Progenitor cell of endocrine pancreas (in vitro differentiated cells): ENCODE data around the gene AK5. TPM values are rescaled to one million over a fixed set of nuclear protein-coding genes. Genes with fewer than 3 reads are reported as not detected.

ENCODE experiments used
- DNase-seq: peaks from one replicate; pipeline ENCODE4 v3.0.0; 2021; ENCODE audit warnings: low spot score; ENCODE audit not compliant: unreplicated experiment
- H3K27ac Mint-ChIP-seq: 2 replicates; pipeline ENCODE4 v1.8.0; 2021; ENCODE audit warnings: mild to moderate bottlenecking, moderate library complexity, mixed read lengths
- H3K27me3 Mint-ChIP-seq: 2 replicates; pipeline ENCODE4 v1.8.0; 2021; ENCODE audit warnings: mixed read lengths
- H3K36me3 Mint-ChIP-seq: 2 replicates; pipeline ENCODE4 v1.8.0; 2022; ENCODE audit warnings: mixed read lengths; ENCODE audit not compliant: insufficient read depth
- H3K4me1 Mint-ChIP-seq: 2 replicates; pipeline ENCODE4 v1.8.0; 2021; ENCODE audit warnings: low read depth, mixed read lengths
- H3K4me3 Mint-ChIP-seq: 2 replicates; pipeline ENCODE4 v1.8.0; 2021; ENCODE audit warnings: low read depth, mild to moderate bottlenecking, moderate library complexity, mixed read lengths
- H3K9me3 Mint-ChIP-seq: 2 replicates; pipeline ENCODE4 v1.8.0; 2021; ENCODE audit warnings: low read depth, mixed read lengths
- total RNA-seq: library from RNA; stranded (reverse); gene quantifications from 2 replicates; pipeline ENCODE4 v1.2.1, GENCODE V29; 2021
- TF ChIP-seq, protein P1 (sequence below): fragments of 200-600 bp; sonication (generic); IDR thresholded peaks from one replicate; pipeline ENCODE4 v1.5.0; 2021; ENCODE audit warnings: antibody characterized with exemption, mild to moderate bottlenecking; ENCODE audit not compliant: unreplicated experiment

The AK5 gene
- total RNA-seq, 1 donor from 2014 or later: 4.0 TPM

- Mint-ChIP-seq H3K27me3 (peaks cover 6% of the 10 kb centered on the region), H3K9me3 (peaks cover 4% of the 10 kb centered on the region), H3K4me3 (no peak overlapping the region), H3K27ac (no peak overlapping the region), H3K36me3 (no peaks in the 10 kb centered on the region), H3K4me1 (peaks cover 28% of the 10 kb centered on the region)
- TF ChIP-seq, protein P1, sequence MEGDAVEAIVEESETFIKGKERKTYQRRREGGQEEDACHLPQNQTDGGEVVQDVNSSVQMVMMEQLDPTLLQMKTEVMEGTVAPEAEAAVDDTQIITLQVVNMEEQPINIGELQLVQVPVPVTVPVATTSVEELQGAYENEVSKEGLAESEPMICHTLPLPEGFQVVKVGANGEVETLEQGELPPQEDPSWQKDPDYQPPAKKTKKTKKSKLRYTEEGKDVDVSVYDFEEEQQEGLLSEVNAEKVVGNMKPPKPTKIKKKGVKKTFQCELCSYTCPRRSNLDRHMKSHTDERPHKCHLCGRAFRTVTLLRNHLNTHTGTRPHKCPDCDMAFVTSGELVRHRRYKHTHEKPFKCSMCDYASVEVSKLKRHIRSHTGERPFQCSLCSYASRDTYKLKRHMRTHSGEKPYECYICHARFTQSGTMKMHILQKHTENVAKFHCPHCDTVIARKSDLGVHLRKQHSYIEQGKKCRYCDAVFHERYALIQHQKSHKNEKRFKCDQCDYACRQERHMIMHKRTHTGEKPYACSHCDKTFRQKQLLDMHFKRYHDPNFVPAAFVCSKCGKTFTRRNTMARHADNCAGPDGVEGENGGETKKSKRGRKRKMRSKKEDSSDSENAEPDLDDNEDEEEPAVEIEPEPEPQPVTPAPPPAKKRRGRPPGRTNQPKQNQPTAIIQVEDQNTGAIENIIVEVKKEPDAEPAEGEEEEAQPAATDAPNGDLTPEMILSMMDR: no peak
- DNase-seq: no peak
Measured at GRCh38 chr1:77392486-77392885, 110.7 kb downstream of the AK5 start.

DNA sequence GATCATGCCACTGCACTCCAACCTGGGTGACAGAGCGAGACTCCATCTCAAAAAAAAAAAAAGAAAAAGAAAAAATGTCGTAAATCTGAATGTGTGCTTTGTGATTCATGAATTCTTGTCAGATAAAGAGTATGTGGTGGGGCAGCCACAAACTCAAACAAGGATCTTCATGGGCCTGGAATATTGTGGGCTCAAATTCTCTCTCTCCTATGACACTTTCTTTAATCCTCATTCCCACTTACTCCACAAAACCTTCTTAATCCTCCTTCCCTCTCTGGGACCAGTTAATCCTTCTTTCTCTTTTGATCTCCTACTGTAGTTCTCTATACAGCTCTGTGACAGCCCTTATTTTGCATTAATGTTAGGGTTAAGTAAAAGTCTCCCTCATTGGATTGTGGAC lies 112.3 kb downstream of the AK5 start:
- no peak overlapping the region for H3K4me3 Mint-ChIP-seq
- peaks cover 22% of the 10 kb centered on the region for H3K4me1 Mint-ChIP-seq
- H3K27me3 Mint-ChIP-seq: peaks cover 2% of the 10 kb centered on the region
- peaks cover 4% of the 10 kb centered on the region for H3K9me3 Mint-ChIP-seq
- TF ChIP-seq, protein P1: no peak
- H3K27ac Mint-ChIP-seq: no peak overlapping the region
- no peak for DNase-seq
- H3K36me3 Mint-ChIP-seq: no peaks in the 10 kb centered on the region

- no peak for DNase-seq
- Mint-ChIP-seq H3K4me1 (peaks cover 22% of the 10 kb centered on the region), H3K9me3 (peaks cover 4% of the 10 kb centered on the region), H3K4me3 (no peak overlapping the region), H3K36me3 (no peaks in the 10 kb centered on the region), H3K27me3 (no peaks in the 10 kb centered on the region), H3K27ac (no peak overlapping the region)
- TF ChIP-seq, protein P1: no peak
Measured at GRCh38 chr1:77395051-77395450, 113.2 kb downstream of the AK5 start.

DNA sequence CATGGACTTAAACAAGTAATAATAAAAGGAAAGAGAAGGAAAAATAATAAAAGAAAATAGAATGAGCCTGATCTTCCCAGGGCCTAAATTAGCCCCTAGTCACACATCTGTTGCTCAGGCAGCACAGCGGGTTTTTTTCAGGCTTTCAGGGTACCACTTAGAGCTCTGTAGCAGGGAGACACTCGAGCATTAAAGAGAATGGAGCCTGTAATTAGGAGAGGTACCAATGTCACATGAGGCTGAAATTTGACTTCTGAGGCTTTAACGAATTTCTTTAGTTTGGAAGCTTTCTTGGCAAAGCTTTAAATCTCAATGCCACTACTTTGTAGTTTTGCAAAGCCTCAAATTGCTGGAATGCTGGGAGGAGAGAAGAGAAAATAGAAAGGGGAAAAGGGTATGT lies 116.3 kb downstream of the AK5 start:
- Mint-ChIP-seq H3K4me1 (peaks cover 18% of the 10 kb centered on the region), H3K27ac (no peak overlapping the region), H3K4me3 (no peak overlapping the region), H3K9me3 (peaks cover 4% of the 10 kb centered on the region), H3K36me3 (no peaks in the 10 kb centered on the region), H3K27me3 (no peaks in the 10 kb centered on the region)
- DNase-seq: no peak
- TF ChIP-seq, protein P1: no peak

DNA sequence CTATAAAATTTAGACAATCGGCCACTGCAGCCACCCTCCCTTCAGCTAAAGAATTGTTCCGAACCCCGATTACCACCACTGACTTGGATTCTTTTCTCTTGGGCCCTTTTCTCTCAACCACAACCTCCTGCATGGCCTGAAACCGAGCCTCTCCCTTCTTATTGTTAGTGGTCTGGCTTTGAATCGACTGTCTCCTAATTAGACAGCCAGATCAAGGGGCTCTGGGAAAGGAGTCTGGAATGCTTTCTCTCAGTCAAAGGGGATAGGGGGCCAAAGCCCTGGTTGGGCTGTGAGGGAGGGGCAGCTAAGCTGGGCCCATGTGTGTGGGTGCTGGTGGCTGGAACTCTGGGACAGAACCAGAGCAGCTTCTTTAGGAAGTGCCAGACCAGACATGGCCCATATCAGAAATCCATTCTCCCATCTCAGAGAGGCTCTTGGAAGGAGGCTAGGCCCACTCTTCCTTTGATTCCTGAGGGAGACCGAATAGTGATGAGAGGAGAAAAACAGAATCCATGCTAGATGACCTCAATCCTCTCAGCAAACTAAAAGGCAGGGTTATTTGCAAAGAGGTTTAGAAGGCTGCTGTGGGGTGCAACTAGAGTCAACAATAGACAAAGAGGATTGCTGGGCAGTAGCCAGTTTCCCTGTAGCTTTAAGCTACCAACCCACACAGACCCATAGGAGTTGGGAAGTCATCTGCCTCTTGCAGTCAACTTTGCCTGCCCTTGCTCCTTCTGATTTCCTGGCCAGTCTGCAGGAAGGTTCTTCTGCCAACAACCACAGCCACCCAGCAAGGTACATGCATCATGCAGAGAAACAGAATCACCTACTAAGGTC lies 117.6 kb downstream of the AK5 start:
- Mint-ChIP-seq H3K27me3 (no peaks in the 10 kb centered on the region), H3K36me3 (no peaks in the 10 kb centered on the region), H3K27ac (no peak overlapping the region), H3K4me1 (peaks cover 15% of the 10 kb centered on the region), H3K4me3 (no peak overlapping the region), H3K9me3 (no peaks in the 10 kb centered on the region)
- TF ChIP-seq, protein P1: no peak
- DNase-seq: no peak
